Keratinocyte (primary cell): ENCODE data around the gene HMGCR.

Experiments used
- CTCF ChIP-seq, 3 experiments: IDR thresholded peaks in 1 of 3; conservative IDR thresholded peaks in 1 of 3; optimal IDR thresholded peaks in 1 of 3; 2 replicates in 2 of 3; 3 replicates in 1 of 3; pipeline versions ENCODE3 to v1.5.1; 2011; ENCODE audit warnings: low read length in 3 of 3, mild to moderate bottlenecking in 3 of 3, moderate library complexity in 2 of 3, control low read depth in 1 of 3, inconsistent platforms in 1 of 3; ENCODE audit not compliant: insufficient read depth in 2 of 3; ENCODE audit errors: extremely low read depth in 1 of 3
- EZH2 ChIP-seq: IDR thresholded peaks from one replicate; pipeline ENCODE4 v1.6.1; 2012; ENCODE audit warnings: inconsistent platforms, mild to moderate bottlenecking, low read length, moderate library complexity

GRCh38 chr5:75363726-75364495 lies 26.9 kb downstream of the HMGCR start:
- TF ChIP-seq EZH2, result no peak
- TF ChIP-seq CTCF (optimal IDR thresholded peaks at IDR 0.05 in 1 of 3, IDR thresholded peaks at IDR 0.05 in 1 of 3, conservative IDR thresholded peaks at IDR 0.05 in 1 of 3; ENCODE audit: extremely low read depth in 1 of 3, insufficient read depth in 2 of 3, low read length in 3 of 3), result no peak
